ENCODE measurements around the gene OGDHL.

DNA sequence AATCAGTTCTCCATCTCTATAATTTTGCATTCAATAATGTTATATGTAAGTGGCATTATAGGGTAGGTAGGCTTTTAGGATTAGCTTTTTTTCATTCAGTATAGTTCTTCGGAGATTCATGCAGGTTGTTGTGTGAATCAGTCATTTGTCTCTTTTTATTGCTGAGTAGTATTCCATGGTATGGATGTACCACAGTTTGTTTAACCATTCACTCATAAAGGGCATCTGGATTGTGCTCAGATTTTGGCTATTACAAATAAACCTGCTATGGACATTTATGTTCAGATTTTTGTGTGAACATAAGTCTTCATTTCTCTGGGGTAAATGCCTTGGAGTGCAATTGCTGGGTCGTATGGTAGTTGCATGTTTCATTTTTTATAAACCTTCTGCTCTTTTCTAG lies 4.4 kb upstream of the OGDHL start:
- no peak for TF ChIP-seq POLR2A (IDR thresholded peaks at IDR 0.05)
- TF ChIP-seq, protein P1, sequence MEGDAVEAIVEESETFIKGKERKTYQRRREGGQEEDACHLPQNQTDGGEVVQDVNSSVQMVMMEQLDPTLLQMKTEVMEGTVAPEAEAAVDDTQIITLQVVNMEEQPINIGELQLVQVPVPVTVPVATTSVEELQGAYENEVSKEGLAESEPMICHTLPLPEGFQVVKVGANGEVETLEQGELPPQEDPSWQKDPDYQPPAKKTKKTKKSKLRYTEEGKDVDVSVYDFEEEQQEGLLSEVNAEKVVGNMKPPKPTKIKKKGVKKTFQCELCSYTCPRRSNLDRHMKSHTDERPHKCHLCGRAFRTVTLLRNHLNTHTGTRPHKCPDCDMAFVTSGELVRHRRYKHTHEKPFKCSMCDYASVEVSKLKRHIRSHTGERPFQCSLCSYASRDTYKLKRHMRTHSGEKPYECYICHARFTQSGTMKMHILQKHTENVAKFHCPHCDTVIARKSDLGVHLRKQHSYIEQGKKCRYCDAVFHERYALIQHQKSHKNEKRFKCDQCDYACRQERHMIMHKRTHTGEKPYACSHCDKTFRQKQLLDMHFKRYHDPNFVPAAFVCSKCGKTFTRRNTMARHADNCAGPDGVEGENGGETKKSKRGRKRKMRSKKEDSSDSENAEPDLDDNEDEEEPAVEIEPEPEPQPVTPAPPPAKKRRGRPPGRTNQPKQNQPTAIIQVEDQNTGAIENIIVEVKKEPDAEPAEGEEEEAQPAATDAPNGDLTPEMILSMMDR (IDR thresholded peaks at IDR 0.05 in 4 of 5, conservative IDR thresholded peaks at IDR 0.05 in 1 of 5), result no peak
